Stimulated activated CD8-positive, alpha-beta memory T cell treated with anti-CD3 and anti-CD28 coated beads, Interleukin-12 subunit alpha, Interleukin-12 subunit beta, amount 100 ng/mL, for 4 hours (primary cell): ENCODE data around the gene SERTM1.

Source experiments
- DNase-seq: peaks from one replicate; pipeline ENCODE4 v3.0.0-alpha.2; 2020; ENCODE audit warnings: low read depth

SERTM1 gene

GRCh38 chr13:36673838-36674326 lies at the start of gene SERTM1:
SERTM1 (plus strand) TSS chr13:36674020; CDS start chr13:36695079, 21,059 bp downstream.
- no peak for DNase-seq

- no peak for DNase-seq
Measured at GRCh38 chr13:36628377-36629056, 45.3 kb upstream of the SERTM1 start.

- no peak for DNase-seq
Measured at GRCh38 chr13:36629057-36629385, 44.8 kb upstream of the SERTM1 start.

- DNase-seq, result no peak
Measured at GRCh38 chr13:36630181-36630803, 43.5 kb upstream of the SERTM1 start.

- no peak for DNase-seq
Measured at GRCh38 chr13:36639610-36640009, 34.2 kb upstream of the SERTM1 start.

GRCh38 chr13:36650611-36651010 lies 23.2 kb upstream of the SERTM1 start:
- DNase-seq, result no peak

GRCh38 chr13:36665630-36666029 lies 8.2 kb upstream of the SERTM1 start:
- DNase-seq, result no peak

- no peak for DNase-seq
Measured at GRCh38 chr13:36666477-36667229, 7.2 kb upstream of the SERTM1 start.

- no peak for DNase-seq
Measured at GRCh38 chr13:36668316-36668715, 5.5 kb upstream of the SERTM1 start.

- DNase-seq, result no peak
Measured at GRCh38 chr13:36673352-36673751, 468 bp upstream of the SERTM1 start.

GRCh38 chr13:36674337-36675212 lies 755 bp downstream of the SERTM1 start:
- no peak for DNase-seq

GRCh38 chr13:36675213-36675536 lies 1.4 kb downstream of the SERTM1 start:
- DNase-seq, result no peak

GRCh38 chr13:36680913-36681312 lies 7.1 kb downstream of the SERTM1 start:
- no peak for DNase-seq

GRCh38 chr13:36681894-36682624 lies 8.2 kb downstream of the SERTM1 start:
- no peak for DNase-seq

- no peak for DNase-seq
Measured at GRCh38 chr13:36683701-36684100, 9.9 kb downstream of the SERTM1 start.

- no peak for DNase-seq
Measured at GRCh38 chr13:36685927-36686326, 12.1 kb downstream of the SERTM1 start.

GRCh38 chr13:36696410-36697010 lies 22.7 kb downstream of the SERTM1 start:
- DNase-seq, result no peak

GRCh38 chr13:36700170-36700569 lies 26.4 kb downstream of the SERTM1 start:
- no peak for DNase-seq

GRCh38 chr13:36706755-36707154 lies 32.9 kb downstream of the SERTM1 start:
- no peak for DNase-seq

GRCh38 chr13:36709136-36709890 lies 35.5 kb downstream of the SERTM1 start:
- no peak for DNase-seq
